ENCODE measurements around the gene SDHAF1.
A peak's percentile ranks its signal among the peaks of the same experiment; 100 is the strongest.

SDHAF1 gene

DNA sequence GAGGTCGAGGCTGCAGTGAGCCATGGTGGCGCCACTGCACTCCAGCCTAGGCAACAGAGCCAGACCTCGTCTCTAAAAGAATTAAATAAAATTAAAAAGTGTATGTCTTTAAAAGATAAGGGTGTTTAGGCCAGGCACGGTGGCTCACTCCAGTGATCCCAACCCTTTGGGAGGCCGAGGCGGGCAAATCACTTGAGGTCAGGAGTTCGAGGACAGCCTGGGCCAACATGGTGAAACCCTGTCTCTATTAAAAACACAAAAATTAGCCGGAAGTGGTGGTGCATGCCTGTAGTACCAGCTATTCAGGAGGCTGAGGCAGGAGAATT is 7.5 kb upstream of the SDHAF1 start:
- no peak for DNase-seq

DNA sequence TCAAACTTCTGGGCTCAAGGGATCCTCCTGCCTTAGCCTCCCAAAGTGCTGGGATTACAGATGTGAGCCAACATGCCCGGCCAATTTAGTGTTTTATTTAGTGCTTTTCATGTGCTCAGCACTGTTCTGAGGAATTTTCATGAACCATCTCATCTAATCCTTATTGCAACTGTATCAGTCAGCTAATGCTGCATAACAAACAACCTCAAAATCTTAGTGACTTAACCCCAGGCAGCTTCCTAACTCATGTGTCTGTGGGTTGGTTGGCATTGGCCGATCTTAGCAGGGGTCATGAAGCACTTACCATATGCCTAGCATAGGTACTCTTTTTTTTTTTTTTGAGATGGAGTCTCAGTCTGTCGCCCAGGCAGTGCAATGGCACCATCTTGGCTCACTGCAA is 6.2 kb upstream of the SDHAF1 start:
- no peak for DNase-seq

DNA sequence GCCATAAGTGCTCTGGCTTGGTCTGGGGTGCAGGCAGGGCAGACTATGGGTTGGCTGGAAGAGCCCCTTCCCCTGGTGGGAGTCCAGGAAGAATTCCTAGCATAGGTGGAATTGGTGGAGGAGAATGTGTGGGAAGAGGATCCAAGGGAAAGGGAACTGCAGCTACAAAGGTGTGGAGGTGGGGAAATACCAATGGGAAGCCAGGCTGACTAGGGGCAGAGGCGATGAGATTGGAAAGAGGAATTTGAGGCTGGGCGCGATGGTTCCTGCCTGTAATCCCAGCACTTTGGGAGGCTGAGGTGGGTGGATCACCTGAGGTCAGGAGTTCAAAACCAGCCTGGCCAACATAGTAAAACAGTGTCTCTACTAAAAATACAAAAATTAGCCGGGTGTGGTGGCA is 4.8 kb upstream of the SDHAF1 start:
- no peak for DNase-seq

DNA sequence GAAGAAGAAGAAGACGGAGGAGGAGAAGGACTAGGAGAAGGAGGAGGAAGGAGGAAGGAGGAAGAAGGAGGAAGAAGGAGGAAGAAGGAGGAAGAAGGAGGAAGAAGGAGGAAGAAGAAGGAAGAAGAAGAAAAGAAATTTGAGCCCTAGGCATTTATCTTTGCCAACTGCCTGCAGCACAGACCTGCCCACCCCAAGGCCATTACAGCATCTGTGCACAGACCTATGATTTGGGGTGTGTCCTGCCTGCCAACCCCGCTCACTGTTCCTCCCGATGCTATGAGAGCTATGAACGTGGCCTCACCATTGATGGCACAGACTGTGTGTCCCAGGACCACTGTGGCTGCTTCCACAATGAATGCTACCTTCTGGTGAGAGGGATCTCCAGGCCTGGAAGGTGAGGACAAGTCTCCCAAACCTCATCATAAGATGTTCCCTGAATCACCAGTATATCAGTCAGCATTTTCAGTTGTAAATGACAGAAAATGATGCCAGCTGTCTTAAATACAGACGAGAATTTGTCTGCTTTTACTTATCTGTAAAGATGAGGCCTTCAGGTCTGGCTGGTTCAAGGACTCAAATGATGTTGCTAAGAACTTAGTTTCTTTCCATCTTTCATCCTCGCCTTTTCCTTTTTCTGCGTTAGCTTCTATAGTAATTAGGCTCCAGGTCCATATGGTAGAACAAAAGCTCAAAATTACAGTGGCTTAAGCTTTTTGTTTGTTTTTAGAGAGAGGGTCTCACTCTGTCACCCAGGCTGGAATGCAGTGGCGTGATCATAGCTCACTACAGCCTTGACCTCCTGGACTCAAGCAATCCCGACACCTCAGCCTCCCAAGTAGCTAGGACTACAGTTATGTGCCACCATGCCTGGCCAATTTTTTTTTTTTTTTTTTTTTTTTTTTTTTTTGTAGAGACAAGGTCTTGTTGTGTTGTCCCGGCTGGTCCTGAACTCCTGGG is 3.9 kb upstream of the SDHAF1 start:
- DNase-seq, result no peak

DNA sequence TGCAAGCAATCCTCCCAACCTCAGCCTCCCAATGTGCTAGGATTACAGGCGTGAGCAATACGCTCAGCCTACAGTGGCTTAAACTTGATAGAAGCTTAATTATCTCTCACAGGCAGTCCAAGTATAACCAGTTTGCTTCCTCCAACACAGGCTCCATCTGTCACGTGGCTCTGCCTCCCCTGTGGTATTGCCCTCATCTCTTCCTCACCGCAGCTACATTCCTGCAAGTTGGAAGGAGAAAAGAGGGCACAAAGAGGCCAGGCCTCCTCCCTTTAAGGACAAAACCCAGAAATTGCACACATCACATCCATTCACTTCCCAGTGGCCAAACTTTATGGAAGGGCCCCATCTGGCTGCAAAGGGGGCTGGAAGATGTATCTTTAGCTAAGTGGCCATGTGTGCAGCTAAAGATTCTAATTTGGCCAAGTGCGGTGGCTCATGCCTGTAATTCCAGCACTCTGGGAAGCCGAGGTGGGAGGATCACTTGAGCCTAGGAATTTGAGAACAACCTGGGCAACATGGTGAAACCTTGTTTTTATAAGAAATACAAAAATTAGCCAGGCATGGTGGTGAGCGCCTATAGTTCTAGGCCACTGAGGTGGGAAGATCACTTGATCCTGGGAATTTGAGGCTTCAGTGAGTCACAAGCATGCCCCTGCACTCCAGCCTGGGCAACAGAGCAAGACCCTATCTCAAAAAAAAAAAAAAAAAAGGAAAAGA is 3.1 kb upstream of the SDHAF1 start:
- DNase-seq, result no peak

DNA sequence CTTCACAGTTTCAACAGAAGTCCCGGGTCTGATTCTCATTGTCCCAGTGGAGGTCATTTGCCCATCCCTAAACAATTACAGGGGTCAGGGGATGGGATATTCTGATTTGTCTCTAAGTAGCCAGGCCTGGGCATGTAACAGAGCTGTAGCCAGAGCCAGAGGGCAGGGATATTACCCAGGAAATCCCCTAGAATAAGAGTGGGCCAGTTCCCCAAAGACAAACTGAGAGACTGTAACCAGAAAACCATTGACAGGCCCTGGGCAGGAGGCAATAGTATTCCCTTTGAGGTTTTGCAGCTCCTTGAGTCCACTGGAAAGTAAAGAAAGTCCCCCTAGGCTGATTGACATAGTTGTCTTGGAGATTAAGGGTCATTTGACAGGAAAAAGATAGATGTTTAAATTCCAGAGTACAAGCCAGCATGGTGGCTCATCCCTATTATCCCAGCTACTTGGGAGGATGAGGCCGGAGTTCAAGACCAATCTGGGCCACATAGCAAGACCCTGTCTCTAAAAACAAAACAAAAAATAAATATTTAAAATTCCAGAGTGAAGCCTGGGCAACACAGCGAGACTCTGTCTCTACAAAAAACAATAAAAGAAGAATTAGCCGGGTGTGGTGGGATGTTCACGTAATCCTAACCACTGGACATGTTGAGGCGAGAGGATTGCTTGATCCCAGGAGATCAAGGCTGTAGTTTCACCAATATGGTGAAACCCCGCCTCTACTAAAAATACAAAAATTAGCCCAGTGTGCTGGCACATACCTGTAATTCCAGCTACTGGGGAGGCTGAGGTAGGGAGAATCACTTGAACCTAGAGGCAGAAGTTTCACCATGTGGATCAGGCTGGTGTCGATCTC is 1.9 kb upstream of the SDHAF1 start:
- DNase-seq, result no peak

DNA sequence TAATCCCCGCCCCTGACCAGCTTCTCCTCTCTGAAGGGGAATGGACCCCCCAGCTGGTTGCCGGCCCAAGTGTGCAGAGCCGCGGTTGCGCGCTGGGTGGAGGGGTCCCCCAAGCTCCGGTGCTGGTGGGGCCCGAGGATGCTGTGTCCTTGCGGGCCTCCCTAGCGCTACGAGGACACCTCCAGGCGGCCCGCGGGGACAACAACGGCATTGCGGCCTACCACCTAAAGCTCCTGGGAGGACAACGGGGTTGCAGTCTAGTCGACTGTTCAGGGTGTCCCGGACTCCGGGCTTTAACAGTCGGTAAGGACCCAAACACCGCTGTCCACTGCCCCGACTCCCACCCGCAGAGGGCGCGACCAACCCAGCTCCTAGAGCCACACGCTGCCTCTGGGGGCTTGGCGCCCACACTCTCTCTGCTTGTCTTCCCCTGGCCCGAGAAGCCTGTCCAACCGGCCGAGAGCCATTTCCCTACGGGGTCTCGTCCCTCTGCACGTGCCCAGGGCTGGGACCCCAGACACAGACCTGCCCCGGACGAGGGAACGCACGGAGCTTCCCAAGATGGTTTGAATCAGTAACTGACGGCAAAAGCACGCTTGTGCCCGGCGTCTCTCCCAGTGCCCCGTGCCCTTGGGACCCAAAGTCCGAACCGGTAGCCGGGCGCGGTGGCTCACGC is 927 bp upstream of the SDHAF1 start:
- peak in 2 of 6 experiments; percentile 1 to 19 for DNase-seq

DNA sequence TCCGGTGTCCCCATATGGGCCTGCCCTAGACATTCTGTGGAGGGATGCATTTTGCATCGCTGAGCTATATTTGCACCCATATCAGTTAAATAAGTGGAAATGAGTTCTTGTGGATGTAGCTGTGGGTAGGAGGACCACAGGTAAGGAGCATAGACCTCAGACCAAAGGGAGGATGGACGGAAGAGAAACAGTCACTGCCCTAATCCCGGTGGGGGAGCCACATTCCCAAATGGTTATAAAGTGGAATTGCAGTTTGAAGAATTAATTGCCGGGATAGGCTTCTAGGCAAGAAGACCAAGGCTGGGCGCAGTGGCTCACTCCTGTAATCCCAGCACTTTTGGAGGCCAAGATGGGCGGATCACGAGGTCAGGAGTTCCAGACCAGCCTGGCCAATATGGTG is 1.8 kb downstream of the SDHAF1 start:
- no peak for DNase-seq

DNA sequence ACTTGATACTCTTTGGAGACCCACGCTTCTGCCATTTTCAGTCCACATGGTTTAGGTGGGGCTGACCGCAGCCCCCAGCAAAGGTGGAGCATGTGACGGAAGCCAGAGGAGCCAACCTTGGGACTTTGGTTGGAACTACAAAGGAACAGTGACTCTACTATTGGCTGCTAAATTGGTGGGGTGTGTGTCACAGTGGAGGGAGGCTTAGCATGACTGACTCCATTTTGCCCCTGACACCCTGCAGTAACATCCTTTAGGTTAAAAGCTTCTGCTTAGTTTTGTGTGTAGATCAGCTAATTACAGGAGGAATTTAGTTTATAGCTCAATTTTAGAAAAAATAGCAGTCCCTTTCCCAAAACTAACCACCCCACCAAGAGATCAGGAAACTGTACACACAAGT is 6.6 kb downstream of the SDHAF1 start:
- no peak for DNase-seq

DNA sequence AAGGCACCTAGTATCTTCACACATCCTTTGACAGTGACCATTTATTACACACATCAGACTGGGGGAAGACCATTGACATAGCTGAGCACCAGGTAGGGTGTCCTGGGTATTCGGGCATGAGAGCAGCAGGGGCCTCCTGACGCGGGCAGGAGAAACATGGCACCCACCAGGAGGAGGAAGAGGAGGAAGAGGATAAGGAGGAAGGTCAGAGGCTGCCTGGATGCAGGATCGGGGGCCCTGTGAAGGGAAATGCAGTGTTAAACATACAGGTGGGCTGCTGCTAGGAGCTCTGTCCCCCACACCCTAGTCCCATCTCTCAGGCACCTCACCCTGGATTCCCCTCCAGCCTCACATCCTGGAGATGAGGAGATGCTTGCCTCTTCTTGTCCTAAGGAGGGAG is 8.3 kb downstream of the SDHAF1 start:
- DNase-seq, result no peak

DNA sequence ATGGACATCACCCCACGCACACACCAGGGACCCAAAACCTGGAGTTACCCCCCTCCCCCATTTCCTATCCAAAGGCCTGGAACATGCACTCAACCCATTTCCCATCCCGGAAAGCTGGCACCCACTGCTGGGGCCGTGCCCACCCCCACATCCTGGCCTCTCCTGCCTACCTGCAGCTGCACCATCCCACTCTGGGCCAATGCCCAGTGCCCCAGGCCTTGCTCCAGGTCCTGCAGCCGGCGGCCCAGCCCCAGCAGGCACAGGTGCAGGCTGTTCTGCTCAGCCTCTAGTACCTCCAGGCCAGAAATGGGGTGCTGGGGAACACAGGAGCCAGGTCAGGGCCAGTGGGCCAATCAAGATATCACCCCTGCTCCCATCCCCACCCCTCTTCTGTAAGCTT is 12.0 kb downstream of the SDHAF1 start:
- no peak for DNase-seq

DNA sequence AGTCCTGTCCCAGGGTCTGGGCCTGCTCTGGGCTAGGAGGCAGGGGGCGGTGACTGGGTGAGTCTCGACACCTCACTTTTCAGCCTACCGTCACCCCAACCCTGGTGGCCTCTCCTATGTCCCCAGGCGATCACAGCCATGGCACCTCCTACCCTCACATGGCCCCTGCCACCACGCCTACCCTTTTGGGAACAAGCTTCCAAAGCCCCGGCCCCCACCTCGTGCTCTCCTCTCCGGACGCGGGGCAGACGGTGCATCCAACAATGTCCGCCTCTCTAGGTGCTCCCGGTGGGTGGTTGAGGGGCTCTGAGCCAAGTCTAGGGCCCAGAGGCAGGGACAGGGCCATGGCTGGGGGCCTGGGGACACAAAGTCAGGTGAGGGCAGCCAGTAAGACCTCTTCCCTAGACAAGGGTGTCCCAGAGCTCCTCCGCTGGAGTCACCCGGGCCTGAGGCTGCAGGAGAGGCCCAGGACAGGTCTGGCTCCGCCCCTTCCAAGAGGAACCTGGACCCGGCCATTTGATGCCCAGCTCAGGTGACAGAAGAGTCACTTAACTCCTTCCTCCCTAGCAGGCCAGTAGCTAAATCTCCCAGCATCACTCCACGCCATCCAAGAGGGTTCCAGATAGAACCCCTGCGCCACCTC is 13.5 kb downstream of the SDHAF1 start, which contains the start of gene SYNE4:
SYNE4 (minus strand) TSS at position 478 of the 643 bp plus-strand sequence; CDS start at position 346, 132 bp downstream.
- DNase-seq, result no peak

DNA sequence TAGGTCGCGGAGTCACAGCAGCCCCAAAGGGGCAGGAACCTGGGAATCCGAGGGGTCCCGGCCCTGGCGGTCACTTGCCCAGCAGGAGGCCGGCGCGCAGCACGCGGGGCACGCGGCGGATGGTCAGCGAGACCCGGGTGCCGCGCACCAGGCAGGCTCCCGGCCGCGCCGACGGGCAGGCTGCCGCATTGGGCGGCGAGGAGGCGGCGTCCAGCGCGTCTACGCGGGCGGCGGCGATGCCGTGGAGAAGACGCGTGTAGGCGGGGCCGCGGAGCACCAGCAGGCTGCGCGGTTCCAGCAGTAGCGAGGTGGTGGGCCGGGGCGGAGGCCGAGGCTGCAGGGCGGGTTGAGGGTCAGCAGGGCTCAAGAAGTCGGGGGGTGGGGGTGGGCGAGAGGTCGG is 14.2 kb downstream of the SDHAF1 start:
- DNase-seq, result peak in 5 of 6 experiments; percentile 6 to 24 (median 13)

DNA sequence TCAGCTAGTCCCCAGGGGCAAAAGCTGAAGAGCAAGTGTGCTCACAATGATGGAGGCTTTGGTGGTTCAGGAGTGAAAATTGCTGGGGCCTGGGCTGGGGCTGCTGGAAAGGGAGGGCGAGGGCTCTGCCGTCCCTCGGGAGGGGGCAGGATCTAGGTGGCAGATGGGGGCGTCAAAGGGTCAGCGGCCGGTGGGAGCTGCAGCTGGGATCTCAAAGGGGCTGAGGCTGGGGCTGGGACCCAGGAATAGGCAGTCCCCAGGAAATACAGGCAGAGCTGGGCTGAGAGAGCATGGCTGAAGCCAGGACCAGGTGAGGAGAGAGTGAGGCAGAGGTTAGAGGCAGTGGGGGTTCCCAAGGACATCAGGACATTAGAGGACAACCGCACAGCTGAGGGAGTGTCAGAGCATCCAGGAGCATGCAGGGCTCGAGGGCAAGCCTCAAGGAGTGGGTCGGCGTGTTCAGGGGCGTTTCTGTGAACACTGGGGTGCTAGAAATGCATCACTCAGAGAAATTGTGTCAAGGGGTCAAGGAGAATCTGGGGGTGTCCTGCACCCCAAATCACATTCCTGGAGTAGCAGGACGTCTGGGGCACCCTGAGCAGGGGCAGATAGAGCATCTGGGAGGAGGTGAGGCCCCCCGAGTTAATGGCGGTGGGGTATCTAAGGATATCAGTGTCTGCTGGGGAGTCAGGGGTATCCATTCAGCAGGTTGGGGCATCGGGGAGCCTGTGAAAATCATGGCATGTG is 14.8 kb downstream of the SDHAF1 start:
- DNase-seq, result no peak

DNA sequence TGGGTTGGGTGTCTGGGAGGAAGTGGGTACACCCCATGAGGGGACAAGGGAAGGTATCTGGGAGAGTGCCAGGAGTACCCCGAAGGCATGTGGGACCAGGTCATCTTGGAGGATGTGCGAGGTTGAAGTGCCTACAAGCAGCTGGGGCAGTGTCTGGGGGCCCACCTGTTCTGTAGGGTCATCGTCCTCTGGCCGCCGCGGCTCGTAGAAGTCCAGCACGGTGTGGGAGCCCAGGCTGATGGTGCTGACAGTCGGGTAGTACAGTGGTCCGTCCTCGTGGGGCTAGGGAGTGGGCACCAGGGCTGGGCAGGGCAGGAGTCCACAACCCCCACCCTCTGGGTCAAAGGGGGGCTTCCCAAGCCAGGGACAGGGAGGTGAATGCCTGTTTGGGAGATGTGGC is 15.4 kb downstream of the SDHAF1 start:
- DNase-seq, result no peak

DNA sequence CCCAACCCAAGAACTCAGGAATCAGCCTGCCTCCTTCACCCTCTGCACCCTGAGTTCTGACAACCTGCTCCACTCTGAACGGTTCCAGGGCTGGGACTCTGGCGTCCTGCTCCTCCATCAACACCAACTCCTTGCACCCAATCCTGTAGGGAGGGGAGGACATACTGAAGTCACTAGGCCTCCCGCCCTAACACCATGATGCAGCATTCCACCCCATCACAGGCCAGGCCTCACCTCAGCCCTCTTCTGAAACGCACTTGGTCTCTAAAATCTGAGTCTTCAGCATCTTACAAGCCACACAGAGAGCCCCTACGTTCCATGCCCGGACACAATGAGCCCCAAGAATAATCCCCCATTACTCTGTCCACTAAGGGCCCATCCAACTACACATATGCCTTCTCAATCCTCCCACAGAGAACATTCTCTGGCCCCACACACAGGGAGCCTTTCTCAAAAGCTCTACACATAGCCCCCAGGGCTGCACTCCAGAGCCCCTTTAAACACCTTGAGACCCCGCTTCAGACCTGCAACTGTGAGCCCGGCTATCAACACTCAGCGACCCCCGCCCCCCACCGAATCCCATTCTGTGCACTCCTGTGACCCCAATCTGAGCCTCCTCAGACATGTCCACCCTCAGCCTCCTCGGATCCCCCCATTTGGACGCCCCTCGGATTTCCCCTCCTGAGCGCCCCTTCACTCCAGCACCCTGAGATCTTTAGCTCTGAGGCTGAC is 18.5 kb downstream of the SDHAF1 start:
- no peak for DNase-seq

DNA sequence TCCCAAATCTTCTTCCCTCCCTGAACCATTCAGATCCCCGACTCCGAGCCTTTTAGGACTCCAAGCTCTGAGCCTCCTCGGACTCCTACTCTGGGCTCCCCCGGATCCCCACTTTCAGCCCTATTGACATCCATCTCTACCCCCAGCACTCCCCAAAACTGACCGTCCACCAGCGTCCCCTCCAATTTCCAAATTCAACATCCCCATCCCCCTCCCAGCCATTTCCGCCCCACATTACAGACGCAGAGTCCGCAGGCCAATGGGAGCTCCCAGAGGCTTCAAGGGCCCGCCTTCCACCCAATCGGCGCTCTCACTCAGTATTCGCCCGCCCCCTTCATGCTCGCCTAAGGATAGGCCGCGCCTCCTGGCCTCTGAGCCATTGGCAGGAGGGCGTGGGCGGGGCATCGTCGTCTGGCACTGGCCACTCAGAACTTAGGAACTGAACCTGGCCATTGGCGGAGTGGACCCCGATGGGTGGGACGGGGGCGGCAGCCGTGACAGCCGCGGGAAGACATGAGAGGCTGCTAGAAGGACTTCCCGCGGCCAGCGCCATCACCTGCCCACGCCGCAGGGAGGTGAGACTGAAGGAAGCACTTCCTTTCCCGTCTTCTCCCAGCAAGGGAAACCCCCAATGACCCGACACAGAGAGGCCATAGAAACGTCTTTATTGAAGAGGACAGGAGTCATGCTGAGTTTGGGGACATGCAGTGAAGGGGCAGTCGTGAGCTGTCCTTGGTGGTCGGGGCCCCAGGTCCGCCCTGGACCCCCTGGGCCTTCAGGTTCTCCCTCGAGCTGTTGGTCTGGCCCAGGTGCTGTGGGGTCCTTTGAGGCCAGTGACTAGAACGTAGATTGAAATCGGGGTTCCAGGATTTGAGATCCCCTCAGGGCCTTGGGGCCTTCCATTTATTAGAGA is 19.3 kb downstream of the SDHAF1 start, which contains the start of gene ALKBH6:
ALKBH6 (minus strand) TSS at position 202 of the 913 bp plus-strand sequence. CDS start 816 bp downstream, outside the sequence.
- peak; percentile 95 to 99 (median 96) for DNase-seq

DNA sequence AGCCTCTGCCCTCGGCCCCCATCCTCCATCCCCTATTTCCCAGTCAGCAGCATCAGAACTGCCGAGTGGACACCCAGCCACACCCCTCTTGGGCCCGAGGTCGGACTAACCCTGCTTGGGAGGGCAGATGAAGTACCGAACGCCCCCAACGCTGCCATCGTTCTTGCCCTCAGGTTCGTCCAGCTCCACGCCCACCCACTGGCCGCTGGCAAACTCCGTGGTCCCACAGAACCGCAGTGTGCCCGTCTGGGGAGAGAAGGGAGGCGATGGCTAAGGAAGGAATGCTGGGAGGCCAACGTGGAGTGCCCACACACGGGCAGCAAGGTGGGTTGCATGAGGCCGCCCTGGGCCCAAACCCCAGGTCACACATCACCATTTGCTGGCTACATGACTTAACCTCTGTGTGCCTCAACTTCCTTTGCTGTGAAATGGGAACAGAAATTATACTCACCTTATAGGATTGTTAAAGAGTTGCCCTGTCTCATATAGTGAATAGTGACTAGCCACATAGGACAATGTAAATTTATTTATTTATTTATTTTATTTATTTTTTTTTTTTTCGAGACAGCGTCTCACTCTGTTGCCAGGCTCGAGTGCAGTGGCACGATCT is 24.2 kb downstream of the SDHAF1 start:
- DNase-seq, result no peak

DNA sequence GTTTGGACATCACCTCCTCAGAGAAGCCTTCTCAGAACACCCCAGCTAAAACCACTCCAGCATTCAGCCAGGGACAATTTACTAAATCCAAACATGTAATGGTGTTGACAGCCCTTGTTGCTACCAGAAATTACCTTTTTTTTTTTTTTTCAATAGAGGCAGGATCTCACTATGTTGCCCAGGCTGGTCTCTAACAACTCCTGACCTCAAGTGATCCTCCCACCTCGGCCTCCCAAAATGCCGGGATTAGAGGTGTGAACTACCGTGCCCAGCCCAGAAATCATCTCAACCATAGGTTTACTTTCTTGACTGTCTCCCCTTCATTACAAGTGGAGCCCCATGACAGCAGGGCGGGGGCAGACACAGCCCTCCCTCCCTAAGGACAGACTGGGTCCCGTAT is 28.4 kb downstream of the SDHAF1 start:
- DNase-seq, result no peak
